T-cell (primary cell): Measurements from ENCODE around the gene TAF4B. TPM values are rescaled to one million over a fixed set of nuclear protein-coding genes. Genes with fewer than 3 reads are reported as not detected.

Experiments
- ATAC-seq, 4 experiments: fragments of 200-7000 bp in 3 of 4; fragments of 150-1000 bp in 1 of 4; cut with Tn5 transposase; replicated peaks in 1 of 4; 1 replicate in 3 of 4; 2 replicates in 1 of 4; pipeline ENCODE4 v1.10.0; 2021; ENCODE audit warnings: moderate library complexity in 3 of 4, mild to moderate bottlenecking in 2 of 4, moderate number of reproducible peaks in 1 of 4
- CTCF ChIA-PET, 2 donors: fragments of 300-600 bp; sonication (Branson Sonifier 250); formaldehyde crosslinking; loops; one replicate each; lab custom pipeline; 2022; ENCODE audit warnings: antibody characterized with exemption in 2 of 2; lab: Charles Lee
- POLR2A ChIA-PET, 2 donors: fragments of 300-600 bp; sonication (Branson Sonifier 250); formaldehyde crosslinking; loops; one replicate each; lab custom pipeline; 2022; ENCODE audit warnings: antibody characterized with exemption in 2 of 2; lab: Charles Lee
- DNase-seq, 35 experiments: peaks; one replicate each; pipeline versions ENCODE4 v3.0.0 to v3.0.0-alpha.2; 2013 to 2023
- H3K27ac ChIP-seq: one replicate; pipeline ENCODE4 v1.5.1; 2013; ENCODE audit warnings: low read length
- H3K27me3 ChIP-seq, 2 experiments: replicated peaks in 1 of 2; 1 replicate in 1 of 2; 2 replicates in 1 of 2; pipeline versions ENCODE4 v1.6.1 to v1.7.0; 2013; ENCODE audit warnings: low read length in 1 of 2, mixed read lengths in 1 of 2; ENCODE audit not compliant: control insufficient read depth in 2 of 2, insufficient read depth in 2 of 2; ENCODE audit errors: extremely low read depth in 1 of 2
- H3K36me3 ChIP-seq, 2 donors: 1 replicate in 1 of 2; 2 replicates in 1 of 2; pipeline versions ENCODE4 v1.6.1 to v1.7.0; 2013; ENCODE audit warnings: low read length in 1 of 2; ENCODE audit not compliant: control insufficient read depth in 2 of 2, insufficient read depth in 1 of 2; ENCODE audit errors: extremely low read depth in 1 of 2
- H3K4me1 ChIP-seq, 2 experiments: 1 replicate in 1 of 2; 2 replicates in 1 of 2; pipeline versions ENCODE4 v1.6.1 to v1.7.0; 2013; ENCODE audit warnings: low read length in 2 of 2, mixed read lengths in 1 of 2; ENCODE audit not compliant: insufficient read depth in 2 of 2, control insufficient read depth in 1 of 2; ENCODE audit errors: extremely low read depth in 1 of 2
- H3K4me3 ChIP-seq, 2 donors: 1 replicate in 1 of 2; 2 replicates in 1 of 2; pipeline versions ENCODE4 v1.5.1 to v1.7.0; 2013; ENCODE audit warnings: mild to moderate bottlenecking in 2 of 2, low read length in 1 of 2, moderate library complexity in 1 of 2; ENCODE audit not compliant: control insufficient read depth in 1 of 2; ENCODE audit errors: extremely low read depth in 1 of 2
- H3K9me3 ChIP-seq: 2 replicates; pipeline ENCODE4 v1.7.0; 2013
- H3K27ac Mint-ChIP-seq, 2 donors: one replicate each; pipeline ENCODE4 v1.8.0; 2020 to 2021; ENCODE audit warnings: mild to moderate bottlenecking in 2 of 2, mixed read lengths in 2 of 2
- H3K27me3 Mint-ChIP-seq, 2 donors: one replicate each; pipeline ENCODE4 v1.8.0; 2021 to 2022; ENCODE audit warnings: mixed read lengths in 2 of 2
- H3K36me3 Mint-ChIP-seq: one replicate; pipeline ENCODE4 v1.8.0; 2021; ENCODE audit warnings: mixed read lengths
- H3K4me1 Mint-ChIP-seq, 3 donors: one replicate each; pipeline ENCODE4 v1.8.0; 2020 to 2022; ENCODE audit warnings: mixed read lengths in 3 of 3, mild to moderate bottlenecking in 1 of 3
- H3K4me3 Mint-ChIP-seq, 3 donors: one replicate each; pipeline ENCODE4 v1.8.0; 2020 to 2022; ENCODE audit warnings: mild to moderate bottlenecking in 3 of 3, mixed read lengths in 3 of 3, moderate library complexity in 3 of 3
- H3K9me3 Mint-ChIP-seq, 3 donors: one replicate each; pipeline ENCODE4 v1.8.0; 2020 to 2022; ENCODE audit warnings: mixed read lengths in 3 of 3
- WGBS: methylation state at CpG from one replicate; pipeline ENCODE4 v1.1.5; 2013; ENCODE audit warnings: missing lambda C conversion rate; ENCODE audit not compliant: insufficient coverage; 5-methylcytosine and 5-hydroxymethylcytosine counted together
- total RNA-seq, 35 experiments: library from RNA in 6 of 35; stranded (reverse) in 6 of 35; fragments of 120-200 nt in 1 of 35; gene quantifications; one replicate each; pipeline versions ENCODE4 v1.2.1 to v1.2.4 and lab custom pipeline; 2013 to 2026

Gene TAF4B
- total RNA-seq, 5 donors from 2014 or later (not counting 1 experiment from before 2014, with no cell fraction given): 9.9 to 17.1 (median 13.2) TPM

GRCh38 chr18:26422472-26423162 is 196.4 kb downstream of the TAF4B start:
- no peak overlapping the region for H3K27ac Mint-ChIP-seq
- H3K4me1 Mint-ChIP-seq: no peaks in the 10 kb centered on the region
- DNase-seq (no peak), ATAC-seq (no peak)
- H3K4me3 Mint-ChIP-seq: no peak overlapping the region
- H3K4me1 ChIP-seq: no peaks in the 10 kb centered on the region
- POLR2A ChIA-PET: no interaction called here
- CTCF ChIA-PET: no interaction called here
- no peak overlapping the region for H3K27ac ChIP-seq
- no peaks in the 10 kb centered on the region for H3K36me3 Mint-ChIP-seq
- no peaks in the 10 kb centered on the region for H3K36me3 ChIP-seq
- WGBS: 100% methylated on average over 1 of the region's 6 CpGs
- H3K4me3 ChIP-seq: no peak overlapping the region
- H3K9me3 ChIP-seq: no peaks in the 10 kb centered on the region
- H3K9me3 Mint-ChIP-seq: no peaks in the 10 kb centered on the region
- H3K27me3 ChIP-seq: peaks cover 0 to 2% of the 10 kb centered on the region in 2 experiments
- no peaks in the 10 kb centered on the region for H3K27me3 Mint-ChIP-seq

- ChIA-PET CTCF (no interaction called here), POLR2A (no interaction called here)
- Histone ChIP-seq H3K36me3 (no peaks in the 10 kb centered on the region), H3K4me1 (no peaks in the 10 kb centered on the region), H3K9me3 (no peaks in the 10 kb centered on the region), H3K27ac (no peak overlapping the region), H3K4me3 (no peak overlapping the region), H3K27me3 (no peaks in the 10 kb centered on the region)
- 0% methylated on average over 1 of the region's 4 CpGs for WGBS
- ATAC-seq (no peak), DNase-seq (no peak)
- Mint-ChIP-seq H3K4me3 (no peak overlapping the region), H3K36me3 (no peaks in the 10 kb centered on the region), H3K4me1 (no peaks in the 10 kb centered on the region), H3K9me3 (no peaks in the 10 kb centered on the region), H3K27me3 (no peaks in the 10 kb centered on the region), H3K27ac (no peak overlapping the region)
Measured at GRCh38 chr18:26424428-26425147, 198.3 kb downstream of the TAF4B start.

GRCh38 chr18:26425148-26425531 is 198.9 kb downstream of the TAF4B start:
- H3K27ac ChIP-seq: no peak overlapping the region
- ChIA-PET CTCF (no interaction called here), POLR2A (no interaction called here)
- DNase-seq: no peak
- no peak overlapping the region for H3K4me3 Mint-ChIP-seq
- no peaks in the 10 kb centered on the region for H3K27me3 ChIP-seq
- no peaks in the 10 kb centered on the region for H3K36me3 Mint-ChIP-seq
- no peaks in the 10 kb centered on the region for H3K27me3 Mint-ChIP-seq
- H3K9me3 Mint-ChIP-seq: no peaks in the 10 kb centered on the region
- H3K4me1 ChIP-seq: no peaks in the 10 kb centered on the region
- H3K27ac Mint-ChIP-seq: no peak overlapping the region
- H3K4me3 ChIP-seq: no peak overlapping the region
- no peaks in the 10 kb centered on the region for H3K36me3 ChIP-seq
- no peaks in the 10 kb centered on the region for H3K4me1 Mint-ChIP-seq
- WGBS: 44% methylated on average over 1 of the region's 5 CpGs
- no peak for ATAC-seq
- H3K9me3 ChIP-seq: no peaks in the 10 kb centered on the region

- 100% methylated on average over 1 of the region's 5 CpGs for WGBS
- H3K36me3 Mint-ChIP-seq: no peaks in the 10 kb centered on the region
- H3K4me3 Mint-ChIP-seq: no peak overlapping the region
- H3K9me3 ChIP-seq: no peaks in the 10 kb centered on the region
- H3K27ac ChIP-seq: no peak overlapping the region
- peaks cover 0 to 4% (median 0%) of the 10 kb centered on the region in 3 donors for H3K9me3 Mint-ChIP-seq
- no peak overlapping the region for H3K27ac Mint-ChIP-seq
- H3K4me3 ChIP-seq: no peak overlapping the region
- no peaks in the 10 kb centered on the region for H3K4me1 ChIP-seq
- no peaks in the 10 kb centered on the region for H3K27me3 ChIP-seq
- CTCF ChIA-PET: no interaction called here
- ATAC-seq (no peak), DNase-seq (no peak)
- H3K4me1 Mint-ChIP-seq: no peaks in the 10 kb centered on the region
- no peaks in the 10 kb centered on the region for H3K36me3 ChIP-seq
- POLR2A ChIA-PET: no interaction called here
- H3K27me3 Mint-ChIP-seq: no peaks in the 10 kb centered on the region
Measured at GRCh38 chr18:26429535-26430226, 203.4 kb downstream of the TAF4B start.

- POLR2A ChIA-PET: no interaction called here
- Mint-ChIP-seq H3K36me3 (no peaks in the 10 kb centered on the region), H3K27ac (no peak overlapping the region), H3K4me3 (no peak overlapping the region), H3K4me1 (no peaks in the 10 kb centered on the region), H3K27me3 (peaks cover 9 to 13% of the 10 kb centered on the region in 2 donors), H3K9me3 (peaks cover 0 to 4% (median 0%) of the 10 kb centered on the region in 3 donors)
- DNase-seq: no peak
- Histone ChIP-seq H3K27ac (no peak overlapping the region), H3K27me3 (peaks cover 0 to 9% of the 10 kb centered on the region in 2 experiments), H3K36me3 (no peaks in the 10 kb centered on the region), H3K4me1 (no peaks in the 10 kb centered on the region), H3K4me3 (no peak overlapping the region), H3K9me3 (no peaks in the 10 kb centered on the region)
- ATAC-seq: no peak
- WGBS: 69% methylated on average over 2 of the region's 5 CpGs
- CTCF ChIA-PET: no interaction called here
Measured at GRCh38 chr18:26432651-26433424, 206.6 kb downstream of the TAF4B start.

GRCh38 chr18:26434887-26435286 is 208.6 kb downstream of the TAF4B start:
- no CpG with 5 or more reads among the region's 2 CpGs for WGBS
- CTCF ChIA-PET: no interaction called here
- Histone ChIP-seq H3K4me3 (no peak overlapping the region), H3K27ac (no peak overlapping the region), H3K9me3 (no peaks in the 10 kb centered on the region), H3K36me3 (no peaks in the 10 kb centered on the region), H3K27me3 (peaks cover 0 to 9% of the 10 kb centered on the region in 2 experiments), H3K4me1 (no peaks in the 10 kb centered on the region)
- no peak overlapping the region for H3K4me3 Mint-ChIP-seq
- no peak for DNase-seq
- POLR2A ChIA-PET: no interaction called here
- peaks cover 0 to 4% (median 0%) of the 10 kb centered on the region in 3 donors for H3K9me3 Mint-ChIP-seq
- H3K27ac Mint-ChIP-seq: no peak overlapping the region
- peaks cover 15 to 26% of the 10 kb centered on the region in 2 donors for H3K27me3 Mint-ChIP-seq
- ATAC-seq: no peak
- no peaks in the 10 kb centered on the region for H3K4me1 Mint-ChIP-seq
- no peaks in the 10 kb centered on the region for H3K36me3 Mint-ChIP-seq
